HG03060 (cell line): ENCODE data around the gene COL1A1.

Source experiments
- ATAC-seq: cut with Tn5 transposase; IDR thresholded peaks from one replicate; pipeline ENCODE4 v1.9.1; 2021; ENCODE audit warnings: low read depth, moderate number of reproducible peaks; ENCODE audit not compliant: unreplicated experiment

COL1A1 gene

GRCh38 chr17:50161911-50162288 lies 39.5 kb downstream of the COL1A1 start:
- ATAC-seq, result no peak

- ATAC-seq, result no peak
These were observed 40.2 kb downstream of the COL1A1 start for GRCh38 chr17:50161023-50161910.

- no peak for ATAC-seq
These were observed 43.5 kb downstream of the COL1A1 start for GRCh38 chr17:50157891-50158290.

GRCh38 chr17:50155115-50155819 lies 46.2 kb downstream of the COL1A1 start:
- ATAC-seq, result no peak

GRCh38 chr17:50154604-50155003 lies 46.8 kb downstream of the COL1A1 start:
- ATAC-seq, result no peak

- ATAC-seq, result no peak
These were observed 47.5 kb downstream of the COL1A1 start for GRCh38 chr17:50153650-50154575.

- no peak for ATAC-seq
These were observed 48.7 kb downstream of the COL1A1 start for GRCh38 chr17:50152736-50153135.

GRCh38 chr17:50151937-50152547 lies 49.4 kb downstream of the COL1A1 start:
- ATAC-seq, result no peak

GRCh38 chr17:50151041-50151936 lies 50.1 kb downstream of the COL1A1 start:
- no peak for ATAC-seq

- ATAC-seq, result no peak
These were observed 50.9 kb downstream of the COL1A1 start, which contains the start of gene PPP1R9B for GRCh38 chr17:50150354-50151040. PPP1R9B (minus strand) TSS chr17:50150677; CDS start chr17:50150513, 164 bp downstream.

- no peak for ATAC-seq
These were observed 51.7 kb downstream of the COL1A1 start for GRCh38 chr17:50149417-50150353.

- no peak for ATAC-seq
These were observed 52.4 kb downstream of the COL1A1 start for GRCh38 chr17:50149091-50149416.

- ATAC-seq, result no peak
These were observed 53.0 kb downstream of the COL1A1 start for GRCh38 chr17:50148226-50149090.

GRCh38 chr17:50147841-50148225 lies 53.6 kb downstream of the COL1A1 start:
- ATAC-seq, result no peak

GRCh38 chr17:50146927-50147665 lies 54.3 kb downstream of the COL1A1 start:
- no peak for ATAC-seq
